Stimulated activated CD8-positive, alpha-beta memory T cell treated with anti-CD3 and anti-CD28 coated beads, Interleukin-2, amount 100 ng/mL, for 48 hours (primary cell): ENCODE results near the gene PMIS2.
"Not testable (repeated sequence)": the region's sequence is repeated elsewhere in the genome, so short reads cannot be mapped to it uniquely, and the experiment has no call there.

ENCODE experiments used
- DNase-seq, 2 donors: peaks; one replicate each; pipeline ENCODE4 v3.0.0-alpha.2; 2020; ENCODE audit warnings: low read depth in 2 of 2

The PMIS2 gene

DNA sequence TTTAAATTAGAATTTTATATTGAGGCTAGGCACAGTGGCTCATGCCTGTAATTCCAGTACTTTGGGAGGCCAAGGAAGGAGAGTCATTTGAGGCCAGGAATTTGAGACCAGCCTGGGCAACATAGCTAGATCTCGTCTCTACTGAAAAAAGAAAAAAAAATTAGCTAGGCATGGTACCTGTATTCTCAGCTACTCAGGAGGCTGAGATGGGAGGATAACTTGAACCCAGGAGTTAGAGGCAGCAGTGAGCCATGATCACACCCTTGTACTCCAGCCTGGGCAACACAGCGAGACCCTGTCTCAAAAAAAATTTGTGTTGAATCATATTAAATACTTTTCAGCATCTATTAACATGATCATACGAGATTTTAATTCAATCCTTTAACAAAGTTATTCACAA, 4.9 kb downstream of the PMIS2 start:
- no peak for DNase-seq

DNA sequence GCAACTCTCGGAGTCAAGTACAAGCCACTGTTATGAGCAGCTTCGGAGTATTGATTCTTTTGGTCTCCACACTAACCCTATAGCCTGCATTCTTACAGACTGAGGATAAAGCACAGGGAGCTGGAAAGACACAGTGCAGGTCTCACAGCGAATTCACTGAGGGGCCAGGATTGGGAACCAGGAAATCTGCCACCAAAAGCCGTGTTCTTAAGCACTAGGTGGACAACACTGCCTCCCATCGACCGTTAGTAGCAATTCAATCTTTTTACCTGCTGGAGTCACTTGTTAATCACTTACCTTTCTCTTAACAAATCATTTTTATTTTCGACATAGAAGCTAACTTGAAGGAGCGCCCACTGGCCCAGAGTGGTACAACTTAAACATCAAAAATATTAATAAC, 6.3 kb downstream of the PMIS2 start:
- DNase-seq, result no peak

DNA sequence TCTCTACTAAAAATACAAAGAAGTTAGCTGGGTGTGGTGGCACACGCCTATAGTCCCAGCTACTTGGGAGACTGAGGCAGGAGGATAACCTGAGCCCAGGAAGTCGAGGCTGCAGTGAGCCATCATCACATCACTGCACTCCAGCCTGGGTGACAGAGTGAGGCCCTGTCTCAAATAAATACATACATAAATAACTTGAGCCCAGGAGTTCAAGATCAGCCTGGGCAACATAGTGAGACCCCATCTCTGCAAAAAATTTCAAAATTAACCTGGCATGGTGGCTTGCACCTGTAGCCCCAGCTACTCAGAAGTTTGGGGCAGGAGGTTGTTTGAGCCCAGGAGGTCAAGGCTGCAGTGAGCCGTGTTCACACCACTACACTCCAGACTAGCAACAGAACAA, 9.1 kb downstream of the PMIS2 start:
- not testable (repeated sequence) for DNase-seq

DNA sequence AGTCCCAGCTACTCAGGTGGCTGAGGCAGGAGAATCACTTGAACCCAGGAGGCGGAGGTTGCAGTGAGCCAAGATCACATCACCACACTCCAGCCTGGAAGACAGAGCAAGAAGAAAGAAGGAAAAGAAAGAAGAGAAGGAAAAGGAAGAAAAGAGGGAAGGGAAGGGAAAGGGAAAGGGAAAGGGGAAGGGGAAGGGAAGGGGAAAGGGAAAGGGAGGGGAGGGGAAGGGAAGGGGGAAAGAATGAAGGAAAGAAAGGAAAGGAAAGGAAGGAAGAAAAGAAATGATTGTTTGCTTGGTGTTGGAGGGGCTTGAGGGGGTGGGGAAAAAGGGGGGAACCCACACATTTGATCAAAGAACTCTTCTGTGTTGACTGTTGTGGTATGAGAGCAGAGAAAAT, 10.0 kb downstream of the PMIS2 start:
- no peak for DNase-seq

DNA sequence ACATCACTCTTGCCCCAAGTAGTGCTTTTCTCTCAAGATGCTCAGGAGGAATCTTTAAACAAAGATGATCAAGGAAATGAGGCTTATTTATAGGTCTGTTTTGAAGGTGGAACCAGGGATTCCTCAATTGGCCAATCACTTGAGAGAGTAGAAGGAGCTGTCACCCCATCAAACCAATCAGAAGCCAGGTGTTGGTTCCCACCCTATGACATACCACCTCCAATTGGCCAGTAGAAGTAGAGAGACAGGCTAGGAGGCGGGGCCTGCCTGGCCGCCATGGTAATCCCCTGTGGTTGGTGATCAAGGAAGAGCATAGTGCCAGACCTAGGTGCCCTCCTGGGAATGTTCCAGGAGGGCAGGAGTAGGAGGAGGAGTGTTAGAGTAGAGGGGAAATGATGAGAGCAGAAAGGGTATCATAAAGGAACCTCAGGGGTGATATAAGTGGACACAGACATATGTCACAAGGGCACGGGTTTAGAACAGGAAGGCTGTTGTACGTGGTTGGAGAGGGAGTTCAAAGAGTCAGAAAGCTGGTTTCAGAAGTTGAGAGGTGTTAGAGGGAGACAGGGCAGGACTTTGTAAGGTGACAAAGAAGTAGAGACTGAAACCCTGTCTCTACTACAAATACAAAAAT, 10.5 kb downstream of the PMIS2 start:
- DNase-seq, result no peak

DNA sequence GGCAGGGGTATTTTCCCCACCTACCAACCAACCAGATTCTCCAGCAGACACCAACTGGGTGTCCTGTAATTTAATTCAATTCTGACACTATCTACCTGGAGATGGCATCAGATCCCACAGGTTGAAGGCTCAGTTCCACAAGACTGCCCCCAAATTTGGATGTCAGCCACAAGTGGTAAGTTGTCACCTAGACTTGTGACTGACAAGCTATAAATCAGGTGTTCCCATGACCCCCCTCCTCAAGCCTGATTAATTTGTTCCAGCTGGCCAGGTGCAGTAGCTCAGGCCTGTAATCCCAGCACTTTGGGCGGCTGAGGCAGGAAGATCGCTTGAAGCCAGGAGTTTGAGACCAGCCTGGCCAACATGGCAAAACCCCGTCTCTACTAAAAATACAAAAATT, 16.0 kb downstream of the PMIS2 start:
- DNase-seq, result no peak

DNA sequence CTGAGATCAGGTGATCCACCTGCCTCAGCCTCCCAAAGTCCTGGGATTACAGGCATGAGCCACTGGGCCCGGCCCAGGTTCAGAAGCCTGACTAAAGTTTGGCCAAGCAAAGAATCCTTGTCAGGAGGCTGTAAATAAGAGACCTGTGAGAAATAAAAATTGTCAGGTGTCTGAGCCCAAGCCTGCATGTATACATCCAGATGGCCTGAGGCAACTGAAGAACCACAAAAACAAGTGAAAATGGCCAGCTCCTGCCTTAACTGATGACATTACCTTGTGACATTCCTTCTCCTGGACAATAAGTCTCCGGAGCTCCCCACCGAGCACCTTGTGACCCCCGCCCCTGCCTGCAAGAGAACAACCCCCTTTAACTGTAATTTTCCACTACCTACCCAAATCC, 18.5 kb downstream of the PMIS2 start:
- not testable (repeated sequence) for DNase-seq

DNA sequence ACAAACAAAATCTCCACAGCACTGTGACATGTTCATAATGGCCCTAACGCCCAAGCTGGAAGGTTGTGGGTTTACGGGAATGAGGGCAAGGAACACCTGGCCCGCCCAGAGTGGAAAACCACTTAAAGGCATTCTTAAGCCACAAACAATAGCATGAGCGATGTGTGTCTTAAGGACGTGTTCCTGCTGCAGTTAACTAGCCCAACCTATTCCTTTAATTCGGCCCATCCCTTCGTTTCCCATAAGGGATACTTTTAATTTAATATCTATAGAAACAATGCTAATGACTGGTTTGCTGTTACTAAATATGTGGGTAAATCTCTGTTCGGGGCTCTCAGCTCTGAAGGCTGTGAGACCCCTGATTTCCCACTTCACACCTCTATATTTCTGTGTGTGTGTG, 21.2 kb downstream of the PMIS2 start:
- DNase-seq, result not testable (repeated sequence)

DNA sequence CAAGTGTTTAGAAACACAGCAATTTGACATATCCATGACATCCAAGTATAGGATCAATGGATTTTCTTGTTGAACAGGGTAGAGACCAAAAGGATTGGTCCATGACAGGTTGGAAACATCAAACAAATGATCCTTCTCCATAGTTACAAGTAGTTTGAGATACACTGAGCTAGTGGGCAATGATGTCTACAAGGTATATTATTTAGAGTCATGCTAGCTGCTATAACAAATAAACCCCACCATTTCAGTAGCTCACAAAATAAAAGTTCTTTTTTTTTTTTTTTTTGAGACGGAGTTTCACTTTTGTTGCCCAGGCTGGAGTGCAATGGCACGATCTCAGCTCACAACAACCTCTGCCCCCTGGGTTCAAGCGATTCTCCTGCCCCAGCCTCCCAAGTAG, 21.7 kb downstream of the PMIS2 start:
- DNase-seq, result no peak

DNA sequence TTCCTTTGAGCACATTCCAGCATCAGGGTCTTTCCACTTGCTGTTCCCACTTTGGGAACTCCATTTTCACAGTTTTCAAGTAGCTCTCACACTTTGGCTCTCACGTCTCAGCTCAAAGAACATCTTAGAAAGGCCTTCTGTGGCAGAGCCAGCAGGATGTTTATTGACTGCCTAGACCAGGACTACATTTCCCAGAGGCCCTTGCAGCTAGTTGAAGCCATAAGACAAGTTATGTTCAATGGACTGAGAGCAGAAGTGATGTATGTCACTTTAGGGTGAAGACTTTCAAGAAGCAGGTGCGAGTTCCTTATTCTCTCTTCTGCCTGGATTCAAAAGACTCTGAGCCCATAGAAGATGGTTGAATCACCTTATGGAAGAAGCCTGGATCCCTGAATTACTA, 22.3 kb downstream of the PMIS2 start:
- no peak for DNase-seq

DNA sequence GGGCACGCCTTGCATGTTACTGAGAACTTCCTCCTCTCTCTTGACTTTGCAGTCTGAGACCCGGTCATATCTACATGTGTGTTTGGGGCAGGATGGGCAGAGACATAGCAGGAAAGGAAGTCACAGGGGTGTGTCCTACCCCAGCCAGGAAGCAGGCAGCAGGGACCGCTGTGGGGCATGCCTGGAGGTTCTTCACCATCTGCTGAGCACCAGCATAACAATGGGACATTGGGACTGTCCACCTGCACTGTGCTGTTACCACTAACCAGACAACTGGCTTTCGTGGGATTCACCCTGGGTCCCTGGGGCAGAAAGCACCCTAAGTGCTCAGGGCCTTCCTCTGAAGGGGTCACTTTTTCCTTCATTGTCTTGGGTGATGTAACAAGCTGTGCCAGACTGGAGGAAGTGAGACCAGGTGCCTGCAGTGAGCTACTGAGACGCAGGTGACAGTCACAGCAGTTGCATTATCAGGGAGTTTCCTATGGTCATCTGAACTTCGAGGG, 23.9 kb downstream of the PMIS2 start:
- DNase-seq, result no peak

DNA sequence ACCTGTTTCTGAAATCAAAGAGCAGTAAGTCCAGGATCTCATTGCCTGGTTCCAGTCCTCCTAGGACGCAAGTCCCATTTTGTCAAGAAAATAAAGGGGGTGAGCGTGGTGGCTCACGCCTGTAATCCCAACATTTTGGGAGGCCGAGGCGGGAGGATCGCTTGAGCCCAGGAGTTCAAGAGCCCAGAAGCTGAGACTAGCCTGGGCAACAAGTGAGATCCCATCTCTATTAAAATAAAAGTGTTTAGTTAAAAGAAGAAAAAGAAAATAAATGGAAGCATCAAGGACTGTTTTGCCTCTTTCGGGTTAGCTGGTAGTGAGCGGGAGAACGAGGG, 26.2 kb downstream of the PMIS2 start:
- no peak for DNase-seq

DNA sequence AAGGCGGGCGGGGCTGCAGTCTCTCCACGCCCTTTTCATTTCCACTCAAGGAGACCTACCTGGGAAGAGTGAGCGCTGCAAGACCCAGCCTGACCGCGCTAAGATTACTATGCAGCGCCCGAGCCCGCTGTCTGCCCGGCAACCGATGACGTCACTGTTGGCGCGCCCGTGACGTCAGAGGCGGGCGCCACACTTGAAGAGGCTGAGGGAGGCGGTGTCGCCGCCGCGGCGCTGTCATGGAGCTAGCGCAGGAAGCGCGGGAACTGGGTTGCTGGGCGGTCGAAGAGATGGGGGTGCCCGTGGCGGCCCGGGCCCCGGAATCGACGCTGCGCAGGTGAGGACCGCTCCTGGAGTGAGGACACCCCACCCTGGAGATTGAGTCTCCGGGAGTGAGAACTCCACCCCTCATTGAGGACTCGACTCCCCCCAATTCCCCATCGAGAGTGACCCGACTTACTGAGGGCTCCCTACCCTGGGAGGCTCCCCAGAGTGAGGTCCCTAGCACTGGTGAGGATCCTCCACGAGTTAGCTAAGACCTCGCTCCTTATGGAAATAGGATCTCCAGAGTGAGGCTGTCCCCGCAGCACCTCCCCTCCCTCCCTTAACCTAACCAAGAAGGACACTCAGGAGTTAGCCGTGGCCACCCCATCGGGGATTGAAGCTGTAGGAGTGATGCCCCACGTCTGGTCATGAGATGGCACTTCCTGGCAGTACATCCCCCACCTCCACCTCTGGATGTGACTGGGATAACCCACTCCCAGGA, 26.8 kb downstream of the PMIS2 start, which contains the start of gene HAUS5:
HAUS5 (plus strand) TSS at position 177 of the 763 bp plus-strand sequence; CDS start at position 237, 60 bp downstream.
- peak; percentile 93 for DNase-seq

DNA sequence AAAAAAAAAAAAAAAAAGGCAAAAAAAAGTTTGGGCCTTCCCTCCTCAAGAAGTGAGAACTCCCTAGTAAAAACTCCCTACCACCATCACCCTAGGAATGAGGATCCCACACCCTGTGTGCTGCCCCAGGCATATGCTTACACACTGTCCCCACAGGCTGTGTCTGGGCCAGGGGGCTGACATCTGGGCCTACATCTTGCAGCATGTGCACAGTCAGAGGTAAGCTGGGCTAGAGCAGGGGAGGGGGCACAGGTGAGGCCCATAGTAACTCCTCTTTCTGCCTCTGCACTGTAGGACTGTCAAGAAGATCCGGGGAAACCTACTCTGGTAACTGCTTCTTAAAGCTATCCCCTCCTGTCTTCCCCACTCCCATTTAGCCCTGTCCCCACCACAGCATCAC, 27.6 kb downstream of the PMIS2 start:
- no peak for DNase-seq

DNA sequence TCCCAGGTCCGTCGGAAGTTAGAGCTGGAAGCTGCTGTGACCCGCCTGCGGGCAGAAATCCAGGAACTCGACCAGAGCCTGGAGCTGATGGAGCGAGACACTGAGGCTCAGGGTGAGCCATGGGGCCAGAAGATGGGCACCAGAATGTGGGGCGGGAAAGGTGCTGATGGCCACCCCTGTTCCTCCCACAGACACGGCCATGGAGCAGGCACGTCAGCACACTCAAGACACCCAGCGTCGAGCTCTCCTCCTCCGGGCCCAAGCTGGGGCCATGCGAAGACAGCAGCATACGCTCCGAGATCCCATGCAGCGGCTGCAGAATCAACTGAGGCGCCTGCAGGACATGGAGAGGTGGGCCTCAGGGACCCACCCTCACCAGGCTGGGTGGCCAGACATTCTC, 29.1 kb downstream of the PMIS2 start:
- DNase-seq, result no peak

DNA sequence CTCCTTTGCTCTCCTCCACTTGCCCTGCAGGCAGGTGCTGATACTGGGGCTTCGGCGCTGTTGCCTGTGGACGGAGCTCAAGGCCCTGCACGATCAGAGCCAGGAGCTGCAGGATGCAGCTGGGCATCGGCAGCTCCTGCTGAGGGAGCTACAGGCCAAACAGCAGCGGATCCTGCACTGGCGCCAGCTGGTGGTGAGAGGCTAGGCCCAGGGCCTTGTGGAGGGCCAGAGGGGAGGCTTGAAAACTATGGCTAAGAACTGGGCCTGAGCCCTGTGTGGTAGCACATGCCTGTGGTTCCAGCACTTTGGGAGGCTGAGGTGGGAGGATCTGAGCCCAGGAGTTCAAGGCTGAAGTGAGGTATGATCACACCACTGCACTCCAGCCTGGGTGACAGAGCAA, 32.9 kb downstream of the PMIS2 start:
- no peak for DNase-seq

DNA sequence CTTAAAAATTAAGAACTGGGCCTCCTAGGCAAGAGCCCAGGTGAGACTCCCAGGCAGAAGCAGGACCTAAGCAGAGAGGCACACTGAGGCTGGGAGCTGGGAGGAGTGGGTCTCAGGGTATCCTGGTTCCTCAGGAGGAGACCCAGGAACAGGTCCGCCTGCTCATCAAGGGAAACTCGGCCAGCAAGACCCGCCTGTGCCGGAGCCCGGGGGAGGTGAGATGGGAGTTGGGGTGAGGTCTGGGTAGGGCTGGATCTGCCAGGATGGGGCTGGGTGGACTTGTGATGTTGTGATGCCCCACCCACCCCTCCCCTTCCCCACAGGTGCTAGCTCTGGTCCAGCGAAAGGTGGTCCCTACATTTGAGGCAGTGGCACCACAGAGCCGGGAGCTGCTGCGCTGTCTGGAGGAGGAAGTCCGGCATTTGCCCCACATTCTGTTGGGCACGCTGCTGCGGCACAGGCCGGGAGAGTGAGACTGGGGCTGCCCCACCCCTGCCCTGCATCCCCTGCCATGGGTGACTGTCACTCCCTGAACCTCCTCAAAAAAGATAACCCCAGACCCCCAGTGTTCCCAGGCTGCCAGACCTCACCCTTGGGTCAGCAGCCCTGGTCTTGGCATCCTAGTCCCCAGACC, 33.4 kb downstream of the PMIS2 start:
- DNase-seq, result no peak

DNA sequence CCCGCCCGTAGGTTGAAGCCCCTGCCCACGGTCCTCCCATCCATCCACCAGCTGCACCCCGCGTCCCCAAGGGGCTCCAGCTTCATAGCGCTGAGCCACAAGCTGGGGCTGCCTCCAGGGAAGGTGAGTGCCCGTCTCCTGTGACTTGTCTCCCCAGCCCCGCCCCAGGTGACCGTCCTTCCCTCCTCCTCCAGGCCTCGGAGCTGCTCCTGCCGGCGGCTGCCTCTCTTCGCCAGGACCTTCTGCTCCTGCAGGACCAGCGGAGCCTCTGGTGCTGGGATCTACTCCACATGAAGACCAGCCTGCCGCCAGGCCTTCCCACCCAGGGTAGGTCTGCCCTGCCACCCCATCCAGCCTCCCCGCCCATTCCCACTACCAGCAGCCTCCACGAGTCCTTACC, 34.0 kb downstream of the PMIS2 start:
- DNase-seq, result no peak

DNA sequence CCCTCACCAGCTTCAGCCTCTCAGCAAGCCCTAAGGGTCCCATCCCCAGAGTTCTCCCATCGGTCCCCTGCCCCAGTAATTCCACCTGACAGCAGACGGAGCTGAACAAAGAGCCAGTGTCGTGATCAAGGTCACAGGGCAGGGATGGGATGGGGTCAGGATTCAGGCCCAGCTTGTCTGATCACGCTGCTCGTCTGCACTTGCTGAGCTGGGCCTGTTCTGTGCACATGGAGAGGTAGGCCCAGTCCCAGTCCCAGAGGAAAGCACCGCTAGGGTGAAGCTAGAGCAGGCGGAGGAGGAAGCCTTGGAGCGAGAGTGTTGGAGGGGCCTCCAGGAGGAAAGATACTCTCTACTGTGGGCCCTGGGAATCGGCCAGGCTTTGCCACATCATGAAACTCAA, 35.7 kb downstream of the PMIS2 start:
- DNase-seq, result no peak

DNA sequence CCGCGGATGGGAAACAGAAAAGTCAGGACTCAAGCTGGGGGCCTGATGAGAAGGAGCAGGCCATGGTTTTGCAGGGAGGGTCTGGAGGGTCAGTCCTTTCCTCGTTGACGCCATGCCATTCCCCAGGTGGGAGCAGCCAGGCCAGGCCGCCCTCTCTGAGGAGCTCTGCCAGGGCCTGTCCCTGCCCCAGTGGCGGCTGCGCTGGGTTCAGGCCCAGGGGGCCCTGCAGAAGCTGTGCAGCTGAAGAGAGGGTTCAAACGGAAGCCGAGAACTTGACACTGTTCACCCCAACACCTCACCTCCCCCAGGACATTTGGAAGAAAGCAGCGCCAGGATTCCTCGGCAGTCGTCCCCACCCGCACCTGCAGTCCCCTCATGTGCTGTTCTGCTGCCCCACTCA, 36.8 kb downstream of the PMIS2 start:
- no peak for DNase-seq

DNA sequence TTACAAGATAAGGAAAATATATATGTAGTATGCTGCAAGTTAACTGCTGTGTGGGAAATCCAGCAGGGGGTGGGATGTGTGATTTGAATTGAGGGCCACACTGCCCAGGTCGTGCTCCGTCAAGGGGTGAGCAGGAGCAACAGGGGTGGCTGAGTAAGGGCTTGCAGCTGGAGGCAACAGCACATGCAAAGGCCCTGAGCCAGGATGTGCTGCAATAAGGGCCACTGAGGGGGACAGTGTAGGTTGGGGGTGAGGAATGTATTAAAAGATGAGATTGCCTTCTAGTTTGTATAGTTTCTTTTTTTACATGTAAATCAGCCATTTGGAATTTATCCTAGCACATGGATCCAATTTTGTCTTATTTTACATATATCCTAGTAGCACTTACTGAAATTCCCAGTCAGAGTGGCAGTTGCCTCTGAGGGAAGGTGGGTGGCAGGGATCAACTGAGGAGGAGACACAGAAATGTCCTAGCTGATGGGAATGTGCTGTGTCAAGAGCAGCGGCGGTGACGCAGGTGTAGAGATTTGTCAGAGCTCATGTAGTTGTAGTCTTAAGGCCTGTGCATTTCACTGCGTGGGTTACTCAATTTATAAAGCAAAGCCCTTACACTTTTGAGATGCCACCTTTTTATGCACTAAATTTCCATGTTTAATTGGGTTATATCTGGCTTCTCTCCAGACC, 37.5 kb downstream of the PMIS2 start:
- DNase-seq, result no peak

DNA sequence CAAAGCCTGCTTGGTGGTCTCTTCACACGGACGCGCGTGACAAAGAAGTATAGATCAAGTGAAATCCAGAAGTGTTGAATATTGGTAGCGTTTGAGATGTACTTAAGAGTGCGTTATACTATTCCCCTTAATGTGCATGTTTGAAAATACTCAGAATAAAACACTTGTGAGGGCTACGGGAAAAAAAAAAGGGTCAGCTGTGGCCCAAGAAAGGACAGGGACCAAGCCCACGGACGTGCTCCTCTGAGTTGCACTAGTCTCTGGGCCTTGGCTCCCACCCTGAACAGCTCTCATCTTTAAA, 42.2 kb downstream of the PMIS2 start:
- no peak for DNase-seq
